A673 (cell line): ENCODE results near the gene EXD3.

Source experiments
- EZH2 ChIP-seq: fragments of 200-600 bp; sonication (generic); IDR thresholded peaks from 2 replicates; pipeline ENCODE4 v1.6.1; 2017; ENCODE audit warnings: borderline replicate concordance, low read depth, mild to moderate bottlenecking, mixed read lengths, antibody characterized with exemption, low read length; ENCODE audit not compliant: poor library complexity, severe bottlenecking
- TF ChIP-seq, protein P1 (sequence below): fragments of 300-800, 200-600 bp; sonication (generic); conservative IDR thresholded peaks from 2 replicates; pipeline ENCODE4 v1.5.1; 2017; ENCODE audit warnings: low read depth, mild to moderate bottlenecking, antibody characterized with exemption, low read length, moderate library complexity, mixed read lengths

GRCh38 chr9:137306066-137306849 is 116.7 kb downstream of the EXD3 start:
- TF ChIP-seq, protein P1, sequence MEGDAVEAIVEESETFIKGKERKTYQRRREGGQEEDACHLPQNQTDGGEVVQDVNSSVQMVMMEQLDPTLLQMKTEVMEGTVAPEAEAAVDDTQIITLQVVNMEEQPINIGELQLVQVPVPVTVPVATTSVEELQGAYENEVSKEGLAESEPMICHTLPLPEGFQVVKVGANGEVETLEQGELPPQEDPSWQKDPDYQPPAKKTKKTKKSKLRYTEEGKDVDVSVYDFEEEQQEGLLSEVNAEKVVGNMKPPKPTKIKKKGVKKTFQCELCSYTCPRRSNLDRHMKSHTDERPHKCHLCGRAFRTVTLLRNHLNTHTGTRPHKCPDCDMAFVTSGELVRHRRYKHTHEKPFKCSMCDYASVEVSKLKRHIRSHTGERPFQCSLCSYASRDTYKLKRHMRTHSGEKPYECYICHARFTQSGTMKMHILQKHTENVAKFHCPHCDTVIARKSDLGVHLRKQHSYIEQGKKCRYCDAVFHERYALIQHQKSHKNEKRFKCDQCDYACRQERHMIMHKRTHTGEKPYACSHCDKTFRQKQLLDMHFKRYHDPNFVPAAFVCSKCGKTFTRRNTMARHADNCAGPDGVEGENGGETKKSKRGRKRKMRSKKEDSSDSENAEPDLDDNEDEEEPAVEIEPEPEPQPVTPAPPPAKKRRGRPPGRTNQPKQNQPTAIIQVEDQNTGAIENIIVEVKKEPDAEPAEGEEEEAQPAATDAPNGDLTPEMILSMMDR, result no peak
- no peak for TF ChIP-seq EZH2
